ENCODE measurements around the gene RNASE13. TPM values are rescaled to one million over a fixed set of nuclear protein-coding genes. Genes with fewer than 3 reads are reported as not detected.
A peak's percentile ranks its signal among the peaks of the same experiment; 100 is the strongest.
"Not testable (repeated sequence)": the region's sequence is repeated elsewhere in the genome, so short reads cannot be mapped to it uniquely, and the experiment has no call there.

RNASE13 gene
- total and polyA plus RNA-seq, 2 donors, result not detected

GRCh38 chr14:21019366-21019765 is 15.2 kb downstream of the RNASE13 start:
- no peak overlapping the region for H3K27ac ChIP-seq (ENCODE audit: low read depth in 1 of 2, low read length in 1 of 2)
- H3K4me1 ChIP-seq (ENCODE audit: control insufficient read depth in 2 of 2, insufficient read depth in 2 of 2, low read length in 2 of 2), result peaks cover 6% of the 10 kb centered on the region in 2 donors
- no peaks in the 10 kb centered on the region for H3K36me3 ChIP-seq (ENCODE audit: control insufficient read depth in 2 of 2, insufficient read depth in 2 of 2, low read length in 1 of 2)

GRCh38 chr14:21018781-21019180 is 15.8 kb downstream of the RNASE13 start:
- DNase-seq (ENCODE audit: low read depth in 6 of 9, low spot score in 9 of 9), result no peak
- H3K4me1 ChIP-seq (ENCODE audit: control insufficient read depth in 2 of 2, insufficient read depth in 2 of 2, low read length in 2 of 2), result peaks cover under 1% of the 10 kb centered on the region in 2 donors
- H3K27me3 ChIP-seq (ENCODE audit: control insufficient read depth in 2 of 2, insufficient read depth in 1 of 2, low read length in 1 of 2), result peaks cover 3 to 44% of the 10 kb centered on the region in 2 donors
- no peak overlapping the region for H3K4me3 ChIP-seq (ENCODE audit: low read length in 2 of 2)
- H3K9me3 ChIP-seq (ENCODE audit: control insufficient read depth in 2 of 2, insufficient read depth in 1 of 2, low read length in 1 of 2), result no peaks in the 10 kb centered on the region
- 100% methylated on average over 3 of the region's 3 CpGs for WGBS
- no peak overlapping the region for H3K27ac ChIP-seq (ENCODE audit: low read depth in 1 of 2, low read length in 1 of 2)
- no peaks in the 10 kb centered on the region for H3K36me3 ChIP-seq (ENCODE audit: control insufficient read depth in 2 of 2, insufficient read depth in 2 of 2, low read length in 1 of 2)

More at GRCh38 chr14:21019366-21019765, 15.2 kb downstream of the RNASE13 start:
- no peak for DNase-seq (ENCODE audit: low read depth in 6 of 9, low spot score in 9 of 9)
- no peak overlapping the region for H3K4me3 ChIP-seq (ENCODE audit: low read length in 2 of 2)
- H3K9me3 ChIP-seq (ENCODE audit: control insufficient read depth in 2 of 2, insufficient read depth in 1 of 2, low read length in 1 of 2), result no peaks in the 10 kb centered on the region
- H3K27me3 ChIP-seq (ENCODE audit: control insufficient read depth in 2 of 2, insufficient read depth in 1 of 2, low read length in 1 of 2), result peaks cover 8 to 50% of the 10 kb centered on the region in 2 donors
- 81% methylated on average over 1 of the region's 1 CpG for WGBS

GRCh38 chr14:21018286-21018685 is 16.3 kb downstream of the RNASE13 start:
- Histone ChIP-seq H3K9me3 (ENCODE audit: control insufficient read depth in 2 of 2, insufficient read depth in 1 of 2, low read length in 1 of 2) (no peaks in the 10 kb centered on the region), H3K4me3 (ENCODE audit: low read length in 2 of 2) (no peak overlapping the region), H3K4me1 (ENCODE audit: control insufficient read depth in 2 of 2, insufficient read depth in 2 of 2, low read length in 2 of 2) (no peaks in the 10 kb centered on the region), H3K27me3 (ENCODE audit: control insufficient read depth in 2 of 2, insufficient read depth in 1 of 2, low read length in 1 of 2) (peaks cover 0 to 39% of the 10 kb centered on the region in 2 donors), H3K36me3 (ENCODE audit: control insufficient read depth in 2 of 2, insufficient read depth in 2 of 2, low read length in 1 of 2) (no peaks in the 10 kb centered on the region), H3K27ac (ENCODE audit: low read depth in 1 of 2, low read length in 1 of 2) (no peak overlapping the region)
- 96% methylated on average over 7 of the region's 7 CpGs for WGBS
- no peak for DNase-seq (ENCODE audit: low read depth in 6 of 9, low spot score in 9 of 9)

GRCh38 chr14:21017528-21018245 is 16.9 kb downstream of the RNASE13 start:
- Histone ChIP-seq H3K27ac (ENCODE audit: low read depth in 1 of 2, low read length in 1 of 2) (no peak overlapping the region), H3K9me3 (ENCODE audit: control insufficient read depth in 2 of 2, insufficient read depth in 1 of 2, low read length in 1 of 2) (no peaks in the 10 kb centered on the region), H3K27me3 (ENCODE audit: control insufficient read depth in 2 of 2, insufficient read depth in 1 of 2, low read length in 1 of 2) (peaks cover 0 to 37% of the 10 kb centered on the region in 2 donors), H3K4me1 (ENCODE audit: control insufficient read depth in 2 of 2, insufficient read depth in 2 of 2, low read length in 2 of 2) (no peaks in the 10 kb centered on the region), H3K36me3 (ENCODE audit: control insufficient read depth in 2 of 2, insufficient read depth in 2 of 2, low read length in 1 of 2) (no peaks in the 10 kb centered on the region), H3K4me3 (ENCODE audit: low read length in 2 of 2) (no peak overlapping the region)
- 86% methylated on average over 28 of the region's 28 CpGs for WGBS
- DNase-seq (ENCODE audit: low read depth in 6 of 9, low spot score in 9 of 9), result no peak

- Histone ChIP-seq H3K4me1 (ENCODE audit: control insufficient read depth in 2 of 2, insufficient read depth in 2 of 2, low read length in 2 of 2) (no peaks in the 10 kb centered on the region), H3K27ac (ENCODE audit: low read depth in 1 of 2, low read length in 1 of 2) (no peak overlapping the region), H3K27me3 (ENCODE audit: control insufficient read depth in 2 of 2, insufficient read depth in 1 of 2, low read length in 1 of 2) (peaks cover 0 to 27% of the 10 kb centered on the region in 2 donors), H3K9me3 (ENCODE audit: control insufficient read depth in 2 of 2, insufficient read depth in 1 of 2, low read length in 1 of 2) (no peaks in the 10 kb centered on the region), H3K4me3 (ENCODE audit: low read length in 2 of 2) (no peak overlapping the region), H3K36me3 (ENCODE audit: control insufficient read depth in 2 of 2, insufficient read depth in 2 of 2, low read length in 1 of 2) (no peaks in the 10 kb centered on the region)
- DNase-seq (ENCODE audit: low read depth in 6 of 9, low spot score in 9 of 9), result no peak
- 69% methylated on average over 9 of the region's 9 CpGs for WGBS
Observed at GRCh38 chr14:21016413-21017190, 18.0 kb downstream of the RNASE13 start.

- no peaks in the 10 kb centered on the region for H3K36me3 ChIP-seq (ENCODE audit: control insufficient read depth in 2 of 2, insufficient read depth in 2 of 2, low read length in 1 of 2)
- no peaks in the 10 kb centered on the region for H3K9me3 ChIP-seq (ENCODE audit: control insufficient read depth in 2 of 2, insufficient read depth in 1 of 2, low read length in 1 of 2)
- H3K4me3 ChIP-seq (ENCODE audit: low read length in 2 of 2), result no peak overlapping the region
- no peaks in the 10 kb centered on the region for H3K4me1 ChIP-seq (ENCODE audit: control insufficient read depth in 2 of 2, insufficient read depth in 2 of 2, low read length in 2 of 2)
- 93% methylated on average over 6 of the region's 6 CpGs for WGBS
- no peak overlapping the region for H3K27ac ChIP-seq (ENCODE audit: low read depth in 1 of 2, low read length in 1 of 2)
- DNase-seq (ENCODE audit: low read depth in 6 of 9, low spot score in 9 of 9), result no peak
- peaks cover 0 to 21% of the 10 kb centered on the region in 2 donors for H3K27me3 ChIP-seq (ENCODE audit: control insufficient read depth in 2 of 2, insufficient read depth in 1 of 2, low read length in 1 of 2)
Observed at GRCh38 chr14:21015312-21015711, 19.3 kb downstream of the RNASE13 start.

- H3K9me3 ChIP-seq (ENCODE audit: control insufficient read depth in 2 of 2, insufficient read depth in 1 of 2, low read length in 1 of 2), result no peaks in the 10 kb centered on the region
- peak; percentile 49 to 87 (median 81) for DNase-seq (ENCODE audit: low read depth in 6 of 9, low spot score in 9 of 9)
- WGBS, result under 1% methylated on average over 4 of the region's 4 CpGs
- no peaks in the 10 kb centered on the region for H3K36me3 ChIP-seq (ENCODE audit: control insufficient read depth in 2 of 2, insufficient read depth in 2 of 2, low read length in 1 of 2)
- H3K27me3 ChIP-seq (ENCODE audit: control insufficient read depth in 2 of 2, insufficient read depth in 1 of 2, low read length in 1 of 2), result peaks cover 0 to 19% of the 10 kb centered on the region in 2 donors
- H3K4me3 ChIP-seq (ENCODE audit: low read length in 2 of 2), result no peak overlapping the region
- no peak overlapping the region for H3K27ac ChIP-seq (ENCODE audit: low read depth in 1 of 2, low read length in 1 of 2)
- no peaks in the 10 kb centered on the region for H3K4me1 ChIP-seq (ENCODE audit: control insufficient read depth in 2 of 2, insufficient read depth in 2 of 2, low read length in 2 of 2)
Observed at GRCh38 chr14:21014761-21015190, 19.8 kb downstream of the RNASE13 start.

GRCh38 chr14:21011136-21011535 is 23.5 kb downstream of the RNASE13 start:
- 85% methylated on average over 1 of the region's 1 CpG for WGBS
- no peak overlapping the region for H3K27ac ChIP-seq (ENCODE audit: low read depth in 1 of 2, low read length in 1 of 2)
- no peaks in the 10 kb centered on the region for H3K36me3 ChIP-seq (ENCODE audit: control insufficient read depth in 2 of 2, insufficient read depth in 2 of 2, low read length in 1 of 2)
- H3K4me1 ChIP-seq (ENCODE audit: control insufficient read depth in 2 of 2, insufficient read depth in 2 of 2, low read length in 2 of 2), result no peaks in the 10 kb centered on the region
- no peak for DNase-seq (ENCODE audit: low read depth in 6 of 9, low spot score in 9 of 9)
- no peaks in the 10 kb centered on the region for H3K9me3 ChIP-seq (ENCODE audit: control insufficient read depth in 2 of 2, insufficient read depth in 1 of 2, low read length in 1 of 2)
- H3K4me3 ChIP-seq (ENCODE audit: low read length in 2 of 2), result no peak overlapping the region
- peaks cover 0 to 7% of the 10 kb centered on the region in 2 donors for H3K27me3 ChIP-seq (ENCODE audit: control insufficient read depth in 2 of 2, insufficient read depth in 1 of 2, low read length in 1 of 2)

GRCh38 chr14:21009721-21010120 is 24.9 kb downstream of the RNASE13 start:
- WGBS, result 92% methylated on average over 3 of the region's 3 CpGs
- not testable (repeated sequence) for H3K9me3 ChIP-seq (ENCODE audit: control insufficient read depth in 2 of 2, insufficient read depth in 1 of 2, low read length in 1 of 2); H3K4me1 ChIP-seq (ENCODE audit: control insufficient read depth in 2 of 2, insufficient read depth in 2 of 2, low read length in 2 of 2); H3K27ac ChIP-seq (ENCODE audit: low read depth in 1 of 2, low read length in 1 of 2); H3K36me3 ChIP-seq (ENCODE audit: control insufficient read depth in 2 of 2, insufficient read depth in 2 of 2, low read length in 1 of 2); H3K4me3 ChIP-seq (ENCODE audit: low read length in 2 of 2); DNase-seq (ENCODE audit: low read depth in 6 of 9, low spot score in 9 of 9); H3K27me3 ChIP-seq (ENCODE audit: control insufficient read depth in 2 of 2, insufficient read depth in 1 of 2, low read length in 1 of 2)

Measured in thymus (tissue), 11 donors.